Measurements from ENCODE around the gene FAM169A.

FAM169A gene

GRCh38 chr5:74738406-74738805, 127.8 kb downstream of the FAM169A start:
- TF ChIP-seq BACH2 (CRISPR knock-in tag; IDR thresholded peaks at IDR 0.05; ENCODE audit: borderline replicate concordance) = no peak
- TF ChIP-seq SNAI2 (CRISPR knock-in tag; IDR thresholded peaks at IDR 0.05) = no peak
- TF ChIP-seq PPARA (CRISPR knock-in tag; IDR thresholded peaks at IDR 0.05; ENCODE audit: borderline replicate concordance) = no peak
- TF ChIP-seq POU6F1 (CRISPR knock-in tag; IDR thresholded peaks at IDR 0.05; ENCODE audit: borderline replicate concordance, low read depth) = no peak
- ATAC-seq = no peak

- no peak for ATAC-seq
- no peak for TF ChIP-seq TSHZ2 (CRISPR knock-in tag; IDR thresholded peaks at IDR 0.05)
Observed at GRCh38 chr5:74736759-74737158, 129.4 kb downstream of the FAM169A start.

All from SK-N-SH treated with all-trans-retinoic acid at 6 μM for 48 hours (cell line).